Measurements from ENCODE around the gene SLC52A1. TPM values are rescaled to one million over a fixed set of nuclear protein-coding genes. Genes with fewer than 3 reads are reported as not detected.

Gene SLC52A1
- total RNA-seq, 1 donor from 2014 or later: not detected

GRCh38 chr17:4998027-4998731 is 37.0 kb downstream of the SLC52A1 start:
- intact Hi-C loops (cut with micrococcal nuclease): no loop called here
- DNase-seq: peak; percentile 80
- ATAC-seq: peak; percentile 17

DNA sequence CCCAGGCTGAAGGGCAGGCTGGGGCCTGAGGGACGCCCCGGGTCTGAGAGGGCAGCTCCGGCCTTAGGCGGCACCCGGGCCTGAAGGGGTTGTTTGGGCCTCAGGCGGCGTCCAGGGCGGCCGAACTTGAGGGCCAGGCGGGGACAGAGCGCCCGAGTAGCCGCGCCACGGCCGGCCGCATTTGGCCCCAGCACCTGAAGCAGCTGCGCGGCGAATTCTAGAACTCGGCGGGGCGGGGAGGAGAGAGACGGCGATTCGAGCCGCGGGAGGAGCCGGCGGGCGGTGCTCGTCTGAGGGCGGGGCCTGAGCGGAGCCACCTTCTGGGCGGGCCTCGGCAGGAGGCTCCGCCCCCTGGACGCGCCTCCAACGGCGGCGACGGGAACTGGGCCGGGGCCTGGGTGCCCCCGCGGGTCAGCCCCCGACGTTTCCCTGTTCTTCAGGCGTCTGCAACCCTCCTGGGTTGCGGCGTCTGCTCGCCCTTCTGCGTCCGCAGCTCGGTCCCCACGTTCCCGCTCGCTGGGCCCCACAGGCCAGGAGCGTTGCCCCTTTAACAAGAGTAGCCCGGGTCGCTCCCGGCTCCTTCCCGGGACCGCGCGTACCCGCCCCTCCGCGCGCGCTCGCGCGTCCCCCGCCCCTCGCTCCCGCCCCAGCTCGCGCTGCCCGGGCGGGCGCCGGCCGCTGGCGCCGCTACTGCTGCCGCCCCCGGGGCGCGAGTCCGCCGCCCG is 37.8 kb downstream of the SLC52A1 start, which contains the start of the genes INCA1 and KIF1C:
Gene INCA1 (minus strand): TSS at position 221 of the 725 bp plus-strand sequence. CDS start 3,085 bp downstream, outside the sequence.
Gene KIF1C (plus strand): TSS at position 649 of the 725 bp plus-strand sequence. CDS start 2,297 bp downstream, outside the sequence.
- intact Hi-C loops (cut with micrococcal nuclease): no loop called here
- ATAC-seq (peak; percentile 86), DNase-seq (peak; percentile 97)

GRCh38 chr17:4994081-4994595 is 41.1 kb downstream of the SLC52A1 start:
- DNase-seq (no peak), ATAC-seq (no peak)
- intact Hi-C loops (cut with micrococcal nuclease): no loop called here

DNA sequence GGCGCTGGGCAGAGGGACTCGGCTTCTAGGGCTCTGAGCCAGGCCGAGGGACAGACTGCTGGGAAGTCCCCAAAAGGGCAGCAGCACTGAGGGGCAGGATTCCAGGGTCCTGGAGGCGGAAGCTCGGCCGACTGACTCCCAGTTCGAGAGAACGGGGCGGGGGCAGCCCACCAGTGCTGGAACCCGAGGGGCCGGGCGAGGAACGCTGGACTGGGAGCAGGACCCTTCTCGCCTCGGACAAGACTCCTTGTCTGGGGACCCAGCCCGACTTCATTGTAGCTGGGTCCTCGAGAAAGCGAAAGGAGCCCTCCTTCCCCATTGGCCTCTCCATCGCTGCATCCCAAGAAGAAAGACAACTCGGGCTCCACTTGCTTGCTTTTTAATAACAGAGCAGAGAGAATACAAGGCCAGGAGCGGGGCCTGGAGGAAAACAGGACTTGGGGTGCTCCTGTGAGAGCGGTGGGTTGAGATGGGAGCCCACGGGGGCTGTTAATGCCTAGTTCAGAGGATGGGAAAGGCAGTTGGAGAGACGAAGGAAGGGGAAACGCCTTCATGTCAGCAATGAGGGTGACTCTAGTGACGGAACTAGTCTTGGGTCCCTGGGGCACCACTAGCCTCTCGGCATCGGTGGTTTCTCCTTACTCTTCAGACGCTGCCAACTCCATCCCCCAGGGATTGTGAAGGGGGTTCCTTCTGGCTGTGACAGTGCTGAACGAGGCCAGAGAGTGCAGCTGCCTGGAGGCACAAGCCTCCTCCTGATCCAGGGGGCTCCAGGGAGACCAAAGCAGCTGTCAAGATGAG is 47.3 kb downstream of the SLC52A1 start:
- intact Hi-C loops (cut with micrococcal nuclease): no loop called here
- DNase-seq (peak; percentile 55), ATAC-seq (peak; percentile 29)

- intact Hi-C loops (cut with micrococcal nuclease): no loop called here
- ATAC-seq (peak; percentile 96), DNase-seq (peak; percentile 96)
Measured at GRCh38 chr17:4986951-4987766, 48.1 kb downstream of the SLC52A1 start, which contains the start of gene CAMTA2. Gene CAMTA2, minus strand, starts transcription at chr17:4987675. Its CDS starts 1,453 bp downstream, at chr17:4986222.

GRCh38 chr17:4986403-4986802 is 48.8 kb downstream of the SLC52A1 start:
- ATAC-seq: no peak
- intact Hi-C loops (cut with micrococcal nuclease): no loop called here
- DNase-seq: no peak

Other genes with a start within 250 kb of the SLC52A1 start
- gene VMO1, start 249.1 kb downstream of the SLC52A1 start, total RNA-seq: 0.69 TPM
- not detected for gene GLTPD2, start 246.5 kb downstream of the SLC52A1 start, total RNA-seq
- gene PSMB6, start 239.3 kb downstream of the SLC52A1 start, total RNA-seq: 199 TPM
- gene PLD2, start 228.3 kb downstream of the SLC52A1 start, total RNA-seq: 13.3 TPM
- gene MINK1, start 202.1 kb downstream of the SLC52A1 start, total RNA-seq: 52.2 TPM
- 0.64 TPM for gene C17orf107, start 135.9 kb downstream of the SLC52A1 start, total RNA-seq
- 0.50 TPM for gene CHRNE, start 132.3 kb downstream of the SLC52A1 start, total RNA-seq
- gene GP1BA, start 103.1 kb downstream of the SLC52A1 start, total RNA-seq: not detected
- gene SLC25A11, start 95.4 kb downstream of the SLC52A1 start, total RNA-seq: 246 TPM
- 104 TPM for gene RNF167, start 95.2 kb downstream of the SLC52A1 start, total RNA-seq
- 193 TPM for gene PFN1, start 86.9 kb downstream of the SLC52A1 start, total RNA-seq
- 670 TPM for gene ENO3, start 84.3 kb downstream of the SLC52A1 start, total RNA-seq
- gene SPAG7, start 67.6 kb downstream of the SLC52A1 start, total RNA-seq: 151 TPM
- 35.9 TPM for gene CAMTA2, start 47.8 kb downstream of the SLC52A1 start, total RNA-seq
- 3.2 TPM for gene INCA1, start 37.9 kb downstream of the SLC52A1 start, total RNA-seq
- 747 TPM for gene KIF1C, start 37.5 kb downstream of the SLC52A1 start, total RNA-seq
- 11.1 TPM for gene ZFP3, start 43.0 kb upstream of the SLC52A1 start, total RNA-seq
- gene ZNF232, start 76.5 kb upstream of the SLC52A1 start, total RNA-seq: 2.6 TPM
- gene USP6, start 80.6 kb upstream of the SLC52A1 start, total RNA-seq: 0.15 TPM
- 7.5 TPM for gene ZNF594, start 156.4 kb upstream of the SLC52A1 start, total RNA-seq
- 1.2 TPM for gene SCIMP, start 199.4 kb upstream of the SLC52A1 start, total RNA-seq
- 56.0 TPM for gene RABEP1, start 246.9 kb upstream of the SLC52A1 start, total RNA-seq

Measured in left ventricle myocardium superior (tissue), 1 donor.